ENCODE results near the gene DDAH2.

The DDAH2 gene

GRCh38 chr6:31765559-31765909 is 36.4 kb upstream of the DDAH2 start:
- ATAC-seq: no peak
- TF ChIP-seq POU6F1 (CRISPR knock-in tag; IDR thresholded peaks at IDR 0.05; ENCODE audit: borderline replicate concordance, low read depth): no peak
- no peak for TF ChIP-seq ZNF565 (CRISPR knock-in tag; conservative IDR thresholded peaks at IDR 0.05; ENCODE audit: low read depth)
- TF ChIP-seq RARB (CRISPR knock-in tag; IDR thresholded peaks at IDR 0.05): no peak
- TF ChIP-seq CREB5 (CRISPR knock-in tag; IDR thresholded peaks at IDR 0.05; ENCODE audit: low read depth): no peak
- no peak for TF ChIP-seq GLIS3 (CRISPR knock-in tag; IDR thresholded peaks at IDR 0.05)
- no peak for TF ChIP-seq PPARA (CRISPR knock-in tag; IDR thresholded peaks at IDR 0.05; ENCODE audit: borderline replicate concordance)
- no peak for TF ChIP-seq PATZ1 (CRISPR knock-in tag; IDR thresholded peaks at IDR 0.05; ENCODE audit: borderline replicate concordance)
- TF ChIP-seq ZNF8 (CRISPR knock-in tag; IDR thresholded peaks at IDR 0.05): no peak
- no peak for TF ChIP-seq ZFP30 (CRISPR knock-in tag; IDR thresholded peaks at IDR 0.05)
- TF ChIP-seq CSRNP3 (CRISPR knock-in tag; IDR thresholded peaks at IDR 0.05): no peak
- no peak for TF ChIP-seq ISL1 (CRISPR knock-in tag; IDR thresholded peaks at IDR 0.05)
- no peak for TF ChIP-seq OSR1 (CRISPR knock-in tag; IDR thresholded peaks at IDR 0.05)
- TF ChIP-seq ZFP3 (CRISPR knock-in tag; IDR thresholded peaks at IDR 0.05): no peak

- no peak for TF ChIP-seq PPARA (CRISPR knock-in tag; IDR thresholded peaks at IDR 0.05; ENCODE audit: borderline replicate concordance)
- no peak for TF ChIP-seq ZFP30 (CRISPR knock-in tag; IDR thresholded peaks at IDR 0.05)
- TF ChIP-seq BACH2 (CRISPR knock-in tag; IDR thresholded peaks at IDR 0.05; ENCODE audit: borderline replicate concordance): no peak
- TF ChIP-seq ESRRG (CRISPR knock-in tag; IDR thresholded peaks at IDR 0.05): no peak
- TF ChIP-seq PATZ1 (CRISPR knock-in tag; IDR thresholded peaks at IDR 0.05; ENCODE audit: borderline replicate concordance): no peak
- no peak for TF ChIP-seq ARNTL (CRISPR knock-in tag; IDR thresholded peaks at IDR 0.05; ENCODE audit: borderline replicate concordance, low read depth)
- TF ChIP-seq ZNF8 (CRISPR knock-in tag; IDR thresholded peaks at IDR 0.05): no peak
- no peak for ATAC-seq
Measured at GRCh38 chr6:31764198-31764597, 35.1 kb upstream of the DDAH2 start.

- no peak for TF ChIP-seq CREB5 (CRISPR knock-in tag; IDR thresholded peaks at IDR 0.05; ENCODE audit: low read depth)
- no peak for TF ChIP-seq ESRRG (CRISPR knock-in tag; IDR thresholded peaks at IDR 0.05)
- no peak for TF ChIP-seq ZNF8 (CRISPR knock-in tag; IDR thresholded peaks at IDR 0.05)
- no peak for TF ChIP-seq ISL1 (CRISPR knock-in tag; IDR thresholded peaks at IDR 0.05)
- no peak for TF ChIP-seq TCF4 (CRISPR knock-in tag; IDR thresholded peaks at IDR 0.05; ENCODE audit: borderline replicate concordance)
- TF ChIP-seq TSHZ2 (CRISPR knock-in tag; IDR thresholded peaks at IDR 0.05): no peak
- ATAC-seq: peak; percentile 73
Measured at GRCh38 chr6:31763619-31763940, 34.5 kb upstream of the DDAH2 start.
